Pulmonary artery endothelial cell (primary cell): Measurements from ENCODE around the gene SAA1. TPM values are rescaled to one million over a fixed set of nuclear protein-coding genes. Genes with fewer than 3 reads are reported as not detected.
"Not testable (repeated sequence)": the region's sequence is repeated elsewhere in the genome, so short reads cannot be mapped to it uniquely, and the experiment has no call there.

Experiments
- DNase-seq: peaks from one replicate; pipeline ENCODE4 v3.0.0-alpha.2; 2011; ENCODE audit warnings: low read depth, low spot score
- total RNA-seq: library from RNA; depleted of rRNA; stranded (reverse); fragments of >200 nt; gene quantifications from 2 replicates; pipeline ENCODE4 v1.2.3, GENCODE V29; 2014

Gene SAA1
- total RNA-seq = not detected in 2 replicates

DNA sequence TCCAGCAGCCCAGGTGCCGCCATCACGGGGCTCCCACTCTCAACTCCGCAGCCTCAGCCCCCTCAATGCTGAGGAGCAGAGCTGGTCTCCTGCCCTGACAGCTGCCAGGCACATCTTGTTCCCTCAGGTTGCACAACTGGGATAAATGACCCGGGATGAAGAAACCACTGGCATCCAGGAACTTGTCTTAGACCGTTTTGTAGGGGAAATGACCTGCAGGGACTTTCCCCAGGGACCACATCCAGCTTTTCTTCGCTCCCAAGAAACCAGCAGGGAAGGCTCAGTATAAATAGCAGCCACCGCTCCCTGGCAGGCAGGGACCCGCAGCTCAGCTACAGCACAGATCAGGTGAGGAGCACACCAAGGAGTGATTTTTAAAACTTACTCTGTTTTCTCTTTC lies at the start of gene SAA1:
SAA1 (plus strand) TSS at position 316 of the 400 bp plus-strand sequence. CDS start 624 bp downstream, outside the sequence.
- DNase-seq = no peak

DNA sequence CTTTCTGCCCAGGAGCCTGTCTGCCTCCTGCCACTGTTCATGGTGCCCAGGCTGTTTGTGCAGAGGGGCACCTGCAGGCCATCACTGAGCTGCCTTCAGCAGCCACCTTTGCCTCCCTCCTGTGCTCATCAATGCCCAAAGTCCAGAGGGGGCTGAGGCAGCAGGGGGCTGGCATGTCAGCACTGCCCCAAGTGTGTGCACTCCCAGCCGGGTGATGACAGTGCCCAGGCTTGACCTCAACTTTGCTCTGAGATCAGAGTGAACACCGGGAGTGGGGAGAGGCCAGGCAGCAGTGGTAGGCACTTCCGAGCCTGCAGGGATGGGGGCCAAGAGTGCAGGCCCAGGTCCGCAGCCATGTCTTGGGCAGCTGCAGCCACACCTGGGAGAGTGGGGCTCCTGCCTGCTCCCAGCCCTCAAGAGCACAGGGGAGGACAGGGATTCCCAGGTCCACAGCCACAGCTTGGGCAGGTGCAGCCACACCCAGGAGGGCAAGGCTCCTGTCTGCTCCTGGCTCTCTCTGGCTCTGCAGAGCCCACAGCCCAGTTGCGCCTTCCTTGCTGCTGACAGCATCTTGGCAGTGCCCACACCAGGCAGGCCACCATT lies 44.7 kb upstream of the SAA1 start:
- no peak for DNase-seq

DNA sequence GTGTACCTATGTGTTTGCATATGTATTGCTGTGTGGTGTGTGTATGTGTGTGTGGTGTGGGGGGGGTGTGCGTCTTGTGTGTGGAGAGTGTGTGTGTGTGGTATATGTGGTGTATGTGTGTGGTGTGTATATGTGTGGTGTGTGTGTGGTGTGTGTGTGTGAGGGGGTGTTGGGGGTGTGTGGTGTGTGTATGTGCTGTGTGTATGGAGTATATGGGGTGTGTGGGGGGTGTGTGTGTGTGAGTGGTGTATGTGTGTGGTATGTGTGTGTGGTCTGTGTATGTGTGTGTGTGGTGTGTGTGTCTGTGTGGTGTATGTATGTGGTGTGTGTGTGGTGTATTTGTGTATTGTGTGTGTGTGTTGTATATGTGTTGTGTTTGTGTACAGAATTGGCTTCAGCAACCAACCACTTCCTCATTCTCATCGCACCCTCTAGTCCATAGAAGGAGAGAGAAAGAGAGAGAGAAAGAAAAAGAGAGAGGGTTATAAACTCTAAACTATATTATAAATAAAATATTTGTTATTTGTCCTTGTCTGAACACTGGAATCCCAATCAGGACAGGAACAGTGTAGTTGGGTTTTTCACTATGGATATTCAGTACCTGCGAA lies 43.1 kb upstream of the SAA1 start:
- DNase-seq = no peak

DNA sequence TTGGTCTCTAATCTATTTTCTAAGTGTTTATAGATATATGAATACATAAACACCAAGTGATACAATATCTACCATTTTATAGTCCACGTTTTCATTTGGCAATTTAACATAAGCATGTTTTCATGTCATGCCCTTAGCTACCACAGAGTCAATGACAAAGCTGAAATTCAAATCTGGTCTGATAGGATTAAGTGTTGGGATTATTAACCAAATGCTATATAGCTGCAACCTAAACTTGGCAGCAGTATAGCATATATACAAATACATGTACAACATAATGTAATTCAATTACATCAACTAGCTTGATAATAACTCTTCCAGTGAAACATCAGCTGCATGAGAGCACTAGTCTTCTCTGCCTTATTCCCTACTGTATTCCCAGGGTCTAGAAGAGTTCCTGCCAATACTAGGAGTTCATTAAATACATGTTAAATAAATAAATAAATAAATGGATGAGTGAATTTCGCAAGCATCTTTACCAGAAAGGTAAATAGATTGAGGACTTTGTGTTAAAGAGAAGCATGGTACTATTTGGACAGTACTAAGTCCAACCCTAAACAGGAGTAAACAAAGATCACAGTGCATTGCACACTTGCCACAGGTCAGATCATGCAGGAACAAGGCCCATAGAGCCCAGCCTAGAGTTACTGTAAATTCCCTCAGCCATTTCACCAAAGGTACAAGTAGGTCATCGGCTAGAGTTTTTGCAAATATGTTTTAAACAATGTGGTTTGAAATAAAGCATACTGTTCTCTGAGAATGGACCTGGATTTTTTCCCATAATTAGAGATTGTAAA lies 42.3 kb upstream of the SAA1 start:
- DNase-seq = no peak

DNA sequence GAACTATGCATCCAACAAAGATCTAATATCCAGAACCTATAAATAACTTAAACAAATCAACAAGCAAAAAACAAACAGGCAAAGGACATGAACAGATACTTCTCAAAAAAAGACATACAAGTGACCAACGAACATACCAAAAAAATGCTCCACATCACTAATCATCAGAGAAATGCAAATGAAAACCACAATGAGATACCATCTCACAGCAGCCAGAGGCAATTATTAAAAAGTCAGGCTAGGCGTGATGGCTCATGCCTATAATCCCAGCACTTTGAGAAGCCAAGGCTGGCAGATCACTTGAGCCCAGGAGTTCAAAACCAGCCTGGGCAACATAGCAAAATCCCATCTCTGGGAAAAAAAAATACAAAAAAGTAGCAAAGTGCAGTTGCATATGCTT lies 40.2 kb upstream of the SAA1 start:
- DNase-seq = no peak

DNA sequence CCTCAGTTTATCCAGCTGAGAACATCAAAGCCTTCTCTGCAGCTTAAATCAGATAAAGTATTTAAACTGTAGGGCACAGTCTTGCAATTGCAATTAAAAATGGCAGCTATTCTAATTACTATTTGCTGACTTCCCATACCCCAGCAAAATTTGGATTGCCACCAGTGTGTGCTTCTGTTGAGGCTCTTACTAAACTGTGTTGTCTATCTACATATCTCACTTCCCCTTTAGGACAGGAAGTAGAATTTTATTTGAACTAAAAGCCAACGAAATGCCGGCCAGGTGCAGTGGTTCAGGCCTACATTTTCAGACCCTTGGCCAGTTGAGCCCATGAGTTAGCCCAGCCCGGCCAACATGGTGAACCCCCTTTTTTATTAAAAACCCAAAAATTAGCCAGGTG lies 36.6 kb upstream of the SAA1 start:
- no peak for DNase-seq

DNA sequence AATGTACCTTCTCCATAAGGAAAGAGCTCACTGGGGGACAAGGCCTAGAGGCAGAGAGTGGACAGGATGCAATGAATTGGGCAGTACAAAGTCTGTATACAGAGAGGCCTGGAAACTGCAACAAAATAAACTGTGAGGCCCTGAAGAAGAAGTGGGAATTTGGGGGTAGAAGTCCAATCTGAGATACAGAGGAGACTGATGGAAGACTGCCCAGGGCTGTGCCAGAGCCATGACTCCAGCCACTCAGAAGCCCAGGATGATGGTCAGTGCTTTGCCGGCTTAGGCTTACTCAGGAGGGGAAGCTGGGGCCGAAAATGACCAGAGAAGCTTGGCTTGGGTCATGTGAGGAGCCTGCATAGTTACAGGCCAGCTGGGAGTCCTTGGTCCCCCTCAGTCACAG lies 35.2 kb upstream of the SAA1 start:
- no peak for DNase-seq

DNA sequence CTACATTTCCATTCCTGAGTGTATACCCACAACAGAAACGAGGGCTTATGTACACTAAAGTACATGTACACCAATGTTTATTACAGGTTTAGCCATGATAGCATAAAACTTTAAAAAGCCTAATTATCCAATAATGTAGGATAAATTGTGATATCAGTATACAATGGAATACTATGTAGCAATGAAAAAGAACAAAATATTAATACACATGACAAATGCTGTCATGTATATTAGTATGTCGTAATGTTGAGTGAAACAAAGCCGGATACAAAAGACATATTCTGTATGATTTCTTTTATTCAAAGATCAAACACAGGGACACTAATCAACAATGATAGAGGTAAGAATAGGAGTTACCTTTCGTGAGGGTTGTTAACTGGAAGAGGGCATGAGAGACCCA lies 32.2 kb upstream of the SAA1 start:
- DNase-seq = no peak

DNA sequence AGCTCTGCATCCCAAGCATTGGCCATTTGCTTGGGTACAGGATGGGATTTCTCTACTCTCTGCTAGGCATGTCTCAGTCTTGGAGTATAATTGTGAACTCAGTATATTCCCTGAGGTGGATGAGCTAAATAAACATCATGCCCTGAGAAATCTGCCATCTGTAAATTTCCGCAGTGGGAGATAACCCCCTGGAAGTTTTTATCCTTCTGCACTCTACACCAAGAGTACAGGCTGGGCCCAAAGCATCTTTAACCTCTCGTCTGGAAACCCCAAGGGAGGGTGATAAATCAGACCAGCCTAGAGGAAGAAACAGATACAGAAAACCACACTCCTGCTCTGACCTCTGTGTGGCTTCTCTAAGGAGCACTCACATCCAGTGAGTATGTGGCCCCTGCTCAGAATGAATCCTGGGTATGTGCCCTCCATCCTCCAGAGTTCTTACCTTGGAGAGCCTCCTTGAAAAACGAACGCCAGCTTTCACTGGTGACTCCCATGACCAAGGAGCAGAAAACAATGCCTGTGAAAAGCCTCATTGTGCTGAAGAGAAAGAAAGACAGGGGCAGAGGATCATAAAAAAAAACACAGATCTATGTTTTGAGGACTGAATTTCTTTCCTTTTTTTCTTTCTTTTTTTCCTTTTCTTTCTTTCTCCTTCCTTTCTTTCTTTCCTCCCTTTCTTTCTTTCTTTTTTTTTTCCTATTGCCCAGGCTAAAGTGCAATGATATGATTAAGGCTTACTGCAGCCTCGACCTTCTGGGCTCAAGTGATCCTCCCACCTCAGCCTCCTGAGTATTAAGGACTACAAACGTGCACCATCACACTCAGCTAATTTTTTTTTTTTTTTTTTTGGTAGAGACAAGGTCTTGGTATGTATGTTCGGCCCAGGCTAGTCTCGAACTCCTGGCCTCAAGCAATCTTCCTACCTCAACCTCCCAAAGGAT lies 30.4 kb upstream of the SAA1 start:
- no peak for DNase-seq

DNA sequence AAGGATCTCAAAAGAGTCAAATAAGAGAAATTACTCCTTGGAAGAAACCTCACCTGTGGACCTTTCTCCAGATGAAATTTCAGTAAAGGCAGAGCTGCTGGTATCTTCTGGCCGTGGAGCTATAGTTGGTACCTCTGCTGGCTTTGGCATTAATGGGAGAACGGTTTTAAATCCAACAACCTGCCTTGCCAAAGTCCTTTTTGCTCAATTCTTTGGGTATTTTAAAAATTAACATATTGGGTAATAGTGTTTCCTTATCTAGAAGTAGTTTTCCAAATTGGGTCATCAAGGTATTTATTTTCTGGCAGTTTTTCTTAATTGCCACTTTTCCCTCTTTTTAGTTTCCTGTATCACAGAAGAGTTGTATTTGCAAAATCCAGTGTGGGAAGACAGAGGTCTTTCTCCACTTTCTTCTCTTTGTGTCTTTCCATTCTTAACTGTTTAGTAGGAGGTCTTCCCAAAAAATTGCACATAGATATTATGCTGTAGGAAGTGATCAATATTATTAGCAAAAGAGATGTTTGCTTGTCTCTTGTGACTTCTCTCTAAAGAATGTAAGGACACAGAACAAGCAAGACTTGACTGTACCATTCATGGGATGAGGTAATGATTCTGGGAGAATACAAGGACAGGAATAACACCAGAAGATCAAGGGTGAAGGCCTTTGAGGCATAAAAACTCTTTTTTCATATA lies 29.3 kb upstream of the SAA1 start, which contains the start of gene SAA4:
SAA4 (minus strand) TSS at position 139 of the 693 bp plus-strand sequence. CDS start 876 bp downstream, outside the sequence.
- DNase-seq = no peak

DNA sequence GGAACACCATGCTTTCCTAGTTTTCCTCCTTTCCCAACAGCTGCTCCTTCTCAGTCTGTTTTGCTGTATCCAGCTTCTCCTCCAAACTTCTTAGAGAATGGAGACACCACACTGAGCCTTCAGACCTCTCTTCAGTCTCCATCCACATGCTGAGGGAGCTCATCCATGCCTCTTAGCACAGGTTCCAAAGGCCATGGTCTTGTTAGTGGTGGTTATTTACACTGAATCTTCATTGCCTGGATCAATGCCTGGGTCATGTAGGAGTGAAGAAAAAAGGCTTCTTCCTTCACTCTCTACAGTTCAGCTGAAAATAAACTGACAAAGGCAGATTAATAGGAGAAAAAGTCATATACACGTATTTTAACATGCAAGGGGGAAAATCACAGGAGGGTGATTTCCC lies 26.4 kb upstream of the SAA1 start:
- no peak for DNase-seq

DNA sequence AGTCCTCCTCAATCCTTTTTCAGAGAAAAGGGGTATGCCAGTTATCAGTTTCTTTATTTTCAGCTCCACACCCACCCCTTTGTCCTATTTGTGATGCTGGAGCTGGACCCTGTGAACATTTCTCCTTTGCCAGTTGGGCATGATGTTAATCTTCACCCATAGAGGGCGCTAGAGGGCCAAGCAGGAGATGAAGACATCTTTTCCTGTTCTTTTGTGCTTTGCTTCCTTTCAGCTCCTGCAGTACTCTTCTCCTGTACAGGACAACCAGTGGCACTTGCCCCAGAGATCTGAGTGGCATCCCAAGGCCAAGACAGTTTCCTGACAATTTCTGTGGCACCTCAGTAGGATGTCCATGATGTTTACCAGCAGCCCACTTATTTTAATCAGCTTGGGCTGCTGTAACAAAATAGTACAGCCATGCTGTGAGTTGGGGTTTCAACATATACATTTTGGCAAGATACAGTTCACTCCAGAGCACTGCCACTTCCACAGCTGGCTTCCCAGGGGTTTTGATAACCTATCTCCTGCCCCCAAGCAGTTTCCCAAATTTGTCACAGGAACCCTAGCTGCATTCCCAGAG lies 22.2 kb upstream of the SAA1 start:
- DNase-seq = peak; percentile 20

DNA sequence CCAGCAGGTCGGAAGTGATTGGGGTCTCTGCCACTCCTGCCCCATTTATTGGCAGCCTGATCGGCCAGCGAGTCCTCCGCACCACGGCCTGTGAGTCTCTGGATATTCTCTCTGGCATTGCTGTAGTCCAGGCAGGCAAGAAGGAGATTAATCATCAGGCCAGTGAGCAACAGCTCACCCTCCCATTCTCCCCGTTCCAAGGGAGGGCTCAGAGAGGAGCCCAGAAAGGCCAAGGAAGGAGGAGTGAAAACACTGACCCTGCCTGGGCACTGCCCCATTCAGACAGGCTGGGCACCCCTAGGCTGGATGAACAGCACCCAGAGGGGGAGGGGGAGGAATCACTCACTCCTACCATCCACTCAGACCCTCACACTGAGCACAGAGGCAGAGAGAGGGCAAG lies 20.7 kb upstream of the SAA1 start:
- DNase-seq = no peak

DNA sequence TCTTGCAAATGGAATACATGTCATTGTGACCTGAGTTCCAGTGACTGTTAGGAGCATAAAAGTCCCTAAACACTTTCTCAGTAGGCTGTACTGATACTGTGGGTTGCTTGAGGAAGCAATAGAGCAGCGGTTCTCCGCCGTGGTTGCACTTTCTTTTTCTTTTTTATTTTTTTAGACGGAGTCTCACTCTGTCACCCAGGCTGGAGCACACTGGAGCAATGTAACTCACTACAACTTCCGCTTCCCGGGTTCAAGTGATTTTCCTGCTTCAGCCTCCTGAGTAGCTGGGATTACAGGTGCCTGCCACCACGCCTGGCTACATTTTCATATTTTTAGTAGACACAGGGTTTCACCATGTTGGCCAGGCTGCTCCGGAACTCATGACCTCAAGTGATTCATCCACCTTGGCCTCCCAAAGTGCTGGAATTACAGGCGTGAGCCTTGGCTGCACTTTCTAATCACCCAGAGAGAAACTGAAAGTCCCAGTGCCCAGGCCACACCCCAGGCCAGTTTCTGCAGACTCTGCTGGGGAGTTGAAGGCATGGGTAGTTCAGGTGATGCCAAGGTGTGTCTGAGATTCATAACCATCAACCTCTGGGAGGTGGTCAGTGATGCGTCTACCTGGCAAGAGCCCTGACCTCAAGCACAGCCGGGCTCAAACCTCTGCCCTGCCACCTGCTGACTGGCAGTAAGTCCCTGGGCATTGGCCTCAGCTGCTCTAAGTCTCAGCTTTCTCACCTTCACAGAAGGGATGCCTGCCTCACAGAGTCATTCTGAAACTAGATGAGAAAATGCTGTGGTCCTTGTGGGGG lies 19.5 kb upstream of the SAA1 start:
- not testable (repeated sequence) for DNase-seq

DNA sequence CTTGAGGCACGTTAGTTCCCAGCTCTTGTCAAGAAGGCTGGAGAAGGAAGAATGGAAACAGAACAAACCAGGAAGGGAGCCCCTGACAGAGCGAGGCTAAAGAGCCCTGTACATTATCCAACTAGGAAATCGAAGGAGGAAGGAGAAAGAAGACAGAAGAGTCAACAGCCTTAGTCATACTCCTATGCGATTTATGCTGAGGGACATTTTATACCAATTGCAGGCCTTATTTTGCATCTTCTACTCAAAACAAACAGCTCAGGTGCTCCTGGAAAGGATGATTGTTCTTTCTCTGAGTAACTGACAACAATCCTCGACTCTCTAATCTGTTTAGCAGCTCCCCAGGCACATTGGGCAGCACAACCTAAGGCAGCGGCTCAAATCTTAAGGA lies 18.9 kb upstream of the SAA1 start:
- DNase-seq = not testable (repeated sequence)

DNA sequence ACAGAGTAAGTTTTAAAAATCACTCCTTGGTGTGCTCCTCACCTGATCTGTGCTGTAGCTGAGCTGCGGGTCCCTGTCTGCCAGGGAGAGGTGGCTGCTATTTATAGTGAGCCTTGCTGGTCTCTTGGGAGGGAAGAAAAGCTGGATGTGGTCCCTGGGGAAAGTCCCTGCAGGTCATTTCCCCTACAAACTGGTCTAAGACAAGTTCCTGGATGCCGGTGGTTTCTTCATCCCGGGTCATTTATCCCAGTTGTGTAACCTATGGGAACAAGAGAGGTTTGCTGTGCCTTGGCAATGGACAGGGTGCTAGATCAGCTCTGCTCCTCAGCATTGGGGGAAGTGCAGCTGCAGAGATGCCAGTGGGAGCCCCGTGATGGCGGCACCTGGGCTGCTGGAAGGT lies 17.5 kb upstream of the SAA1 start, which contains the start of gene SAA2:
SAA2 (minus strand) TSS at position 108 of the 400 bp plus-strand sequence. CDS start 657 bp downstream, outside the sequence.
- no peak for DNase-seq

DNA sequence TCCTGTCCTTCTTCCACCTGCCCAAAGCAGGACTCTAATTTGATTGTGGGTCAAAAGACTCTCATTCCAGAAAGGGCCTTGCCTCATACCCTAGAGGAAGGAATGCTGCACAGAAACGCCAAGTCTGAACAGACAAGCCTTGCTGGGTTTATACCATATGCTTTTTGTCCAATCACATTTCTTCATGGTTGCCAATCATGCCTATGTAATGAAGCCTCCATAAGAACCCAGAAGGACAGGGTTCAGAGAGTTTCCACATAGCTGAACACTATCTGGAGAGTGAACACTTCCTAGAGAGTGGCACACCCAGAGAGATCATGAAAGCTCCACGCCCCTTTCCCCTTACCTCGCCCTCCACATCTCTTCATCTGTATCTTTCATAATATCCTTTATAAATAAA lies 12.8 kb upstream of the SAA1 start:
- DNase-seq = no peak

DNA sequence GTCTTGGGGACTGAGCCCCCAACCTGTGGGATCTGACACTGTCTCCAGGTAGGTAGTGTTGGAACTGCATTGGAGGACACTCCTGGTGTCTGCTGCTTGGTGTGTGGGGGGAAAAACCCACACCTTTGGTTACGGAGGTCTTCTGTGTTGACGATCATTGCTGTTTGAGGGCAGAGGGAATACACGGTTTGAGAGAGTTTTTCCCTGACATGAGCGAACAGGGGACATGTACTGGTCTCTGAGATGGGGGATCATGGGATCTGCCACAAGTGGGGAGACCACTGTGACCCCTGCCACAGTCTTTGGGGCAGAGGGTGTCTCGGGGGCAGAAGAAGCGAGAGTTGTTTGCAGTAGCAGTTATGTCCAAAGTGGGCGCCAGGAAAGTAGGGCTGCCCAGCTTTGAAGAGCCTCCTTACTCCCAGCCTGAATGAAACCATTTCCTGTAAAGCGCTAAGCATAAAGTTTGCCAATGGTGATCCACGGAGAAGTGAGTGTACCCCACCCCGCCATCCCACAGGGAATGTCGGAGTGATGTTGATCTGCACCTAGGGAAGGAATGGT lies 12.2 kb upstream of the SAA1 start:
- no peak for DNase-seq

DNA sequence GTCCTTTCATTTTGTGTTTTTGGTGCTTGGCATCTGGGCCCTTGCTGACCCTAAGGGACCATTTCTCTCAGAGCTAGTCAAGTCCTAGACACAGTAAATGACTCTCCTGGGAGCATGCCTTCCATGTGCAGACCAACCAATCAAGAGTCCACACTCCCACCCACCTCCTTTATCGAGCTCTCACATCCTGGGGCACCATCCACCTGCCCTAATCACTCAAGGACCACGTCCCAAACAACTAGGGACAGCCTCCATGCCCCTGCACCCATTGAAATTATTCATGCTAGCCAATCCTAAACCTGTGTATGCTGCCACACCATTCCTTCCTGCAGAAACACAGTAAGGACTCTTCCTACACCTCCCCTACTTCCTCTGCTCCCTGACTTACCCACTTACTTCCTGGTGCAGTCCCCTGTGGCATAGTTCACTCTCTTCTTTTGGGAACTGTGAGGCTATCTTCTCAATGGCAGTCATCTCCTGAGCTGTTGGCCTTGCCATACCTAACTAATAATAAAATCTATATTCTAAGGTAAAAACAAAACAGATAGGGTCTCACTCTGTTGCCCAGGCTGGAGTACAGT lies 11.2 kb upstream of the SAA1 start:
- no peak for DNase-seq
